Upper lobe of right lung (tissue), 1 donor: Measurements from ENCODE around the gene CIT. TPM values are rescaled to one million over a fixed set of nuclear protein-coding genes. Genes with fewer than 3 reads are reported as not detected.

Source experiments
- ATAC-seq: fragments of 200-7000 bp; cut with Tn5 transposase; one replicate; pipeline ENCODE4 v1.9.1; 2020; ENCODE audit warnings: mild to moderate bottlenecking, moderate library complexity
- DNase-seq: peaks from one replicate; pipeline ENCODE4 v3.0.0-alpha.2; 2020
- H3K27ac ChIP-seq: fragments of 200-600 bp; one replicate; pipeline ENCODE4 v1.8.0; 2022
- H3K27me3 ChIP-seq: fragments of 200-600 bp; one replicate; pipeline ENCODE4 v1.8.0; 2022; ENCODE audit warnings: mild to moderate bottlenecking
- H3K36me3 ChIP-seq: fragments of 200-600 bp; one replicate; pipeline ENCODE4 v1.8.0; 2022
- H3K4me1 ChIP-seq: fragments of 200-600 bp; one replicate; pipeline ENCODE4 v1.8.0; 2022
- H3K4me3 ChIP-seq: fragments of 200-600 bp; one replicate; pipeline ENCODE4 v1.8.0; 2022; ENCODE audit warnings: mild to moderate bottlenecking
- H3K9me3 ChIP-seq: fragments of 200-600 bp; one replicate; pipeline ENCODE4 v1.8.0; 2022
- intact Hi-C: fragments of 100-400 bp; cut with DNase I; formaldehyde crosslinking; loops from one replicate; pipeline ENCODE4 v1.11.0; 2022
- total RNA-seq: library from RNA; stranded (reverse); fragmentation: NEBNext Ultra II Directional; extraction: Animal tissue kit (Norgen Biotek cat#: 25700); gene quantifications from one replicate; pipeline ENCODE4 v1.2.1, GENCODE V29; 2021
- TF ChIP-seq, protein P1 (sequence below): fragments of 200-600 bp; IDR thresholded peaks from one replicate; pipeline ENCODE4 v1.8.0; 2022; ENCODE audit warnings: antibody characterized with exemption
- donor health status: DM: no; HTN: yes; CAD: no; lungs with severe emphysema.

Gene CIT
- total RNA-seq, 1 donor from 2014 or later: 6.8 TPM

DNA sequence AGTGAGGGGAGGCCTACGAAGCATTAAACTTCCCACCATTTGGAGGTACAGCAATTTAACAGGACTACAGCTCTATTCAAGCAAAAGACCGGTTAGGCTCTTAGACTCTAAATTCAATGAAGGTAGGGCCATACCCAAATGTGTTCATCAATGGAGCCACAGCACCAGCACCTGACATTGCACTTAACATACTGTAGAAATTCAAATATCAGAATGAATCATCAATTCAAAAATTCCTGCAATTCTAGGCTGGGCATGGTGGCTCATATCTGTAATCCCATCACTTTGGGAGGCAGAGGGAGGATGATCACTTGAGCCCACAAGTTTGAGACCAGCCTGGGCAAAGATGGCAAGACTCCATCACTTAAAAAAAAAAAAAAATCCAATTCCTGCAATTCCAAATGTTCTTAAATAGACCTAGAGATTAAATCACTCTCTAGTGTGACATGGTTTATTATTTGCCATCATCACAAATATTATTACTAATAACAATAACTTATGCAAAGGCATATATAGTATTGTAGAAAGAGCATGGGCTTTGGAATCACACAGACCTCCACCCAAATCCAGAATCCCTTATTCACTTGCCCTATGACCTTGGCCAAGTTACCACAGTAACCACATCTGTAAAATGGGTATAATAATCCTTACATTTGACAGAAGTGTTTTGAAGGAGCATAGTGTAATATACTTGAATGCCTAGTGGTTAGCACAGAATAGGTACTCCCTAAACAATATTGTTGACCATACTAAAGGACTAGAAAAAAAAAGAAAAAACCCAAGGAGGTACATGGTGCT lies 59.4 kb downstream of the CIT start:
- Histone ChIP-seq H3K36me3 (no peaks in the 10 kb centered on the region), H3K27me3 (no peaks in the 10 kb centered on the region), H3K9me3 (no peaks in the 10 kb centered on the region), H3K4me3 (no peak overlapping the region), H3K27ac (no peak overlapping the region), H3K4me1 (no peaks in the 10 kb centered on the region)
- intact Hi-C loops: no loop called here
- TF ChIP-seq, protein P1, sequence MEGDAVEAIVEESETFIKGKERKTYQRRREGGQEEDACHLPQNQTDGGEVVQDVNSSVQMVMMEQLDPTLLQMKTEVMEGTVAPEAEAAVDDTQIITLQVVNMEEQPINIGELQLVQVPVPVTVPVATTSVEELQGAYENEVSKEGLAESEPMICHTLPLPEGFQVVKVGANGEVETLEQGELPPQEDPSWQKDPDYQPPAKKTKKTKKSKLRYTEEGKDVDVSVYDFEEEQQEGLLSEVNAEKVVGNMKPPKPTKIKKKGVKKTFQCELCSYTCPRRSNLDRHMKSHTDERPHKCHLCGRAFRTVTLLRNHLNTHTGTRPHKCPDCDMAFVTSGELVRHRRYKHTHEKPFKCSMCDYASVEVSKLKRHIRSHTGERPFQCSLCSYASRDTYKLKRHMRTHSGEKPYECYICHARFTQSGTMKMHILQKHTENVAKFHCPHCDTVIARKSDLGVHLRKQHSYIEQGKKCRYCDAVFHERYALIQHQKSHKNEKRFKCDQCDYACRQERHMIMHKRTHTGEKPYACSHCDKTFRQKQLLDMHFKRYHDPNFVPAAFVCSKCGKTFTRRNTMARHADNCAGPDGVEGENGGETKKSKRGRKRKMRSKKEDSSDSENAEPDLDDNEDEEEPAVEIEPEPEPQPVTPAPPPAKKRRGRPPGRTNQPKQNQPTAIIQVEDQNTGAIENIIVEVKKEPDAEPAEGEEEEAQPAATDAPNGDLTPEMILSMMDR: no peak
- ATAC-seq (no peak), DNase-seq (no peak)

DNA sequence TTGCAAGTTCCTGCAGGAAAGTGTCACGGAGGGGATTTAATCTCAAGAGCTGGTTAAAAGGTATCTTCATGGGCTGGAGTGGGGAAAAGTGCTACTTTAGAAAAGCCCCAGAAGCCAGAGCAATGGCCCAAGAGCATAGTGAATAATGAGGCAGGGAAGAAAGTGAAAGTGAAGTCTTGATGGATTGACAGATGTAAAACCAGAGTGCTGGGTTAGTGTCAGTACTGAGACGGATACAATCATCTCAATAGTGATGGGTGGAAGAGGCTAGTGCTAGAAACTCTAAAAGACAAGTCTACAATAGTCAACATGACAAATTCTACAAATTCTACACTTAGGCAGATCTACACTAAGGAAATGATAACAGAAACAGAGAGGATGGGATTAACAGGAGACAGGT lies 68.1 kb downstream of the CIT start:
- H3K36me3 ChIP-seq: no peaks in the 10 kb centered on the region
- DNase-seq: no peak
- TF ChIP-seq, protein P1: no peak
- no peaks in the 10 kb centered on the region for H3K4me1 ChIP-seq
- no peaks in the 10 kb centered on the region for H3K9me3 ChIP-seq
- no peak for ATAC-seq
- H3K27ac ChIP-seq: no peak overlapping the region
- no peak overlapping the region for H3K4me3 ChIP-seq
- intact Hi-C loops: no loop called here
- peaks cover 4% of the 10 kb centered on the region for H3K27me3 ChIP-seq

DNA sequence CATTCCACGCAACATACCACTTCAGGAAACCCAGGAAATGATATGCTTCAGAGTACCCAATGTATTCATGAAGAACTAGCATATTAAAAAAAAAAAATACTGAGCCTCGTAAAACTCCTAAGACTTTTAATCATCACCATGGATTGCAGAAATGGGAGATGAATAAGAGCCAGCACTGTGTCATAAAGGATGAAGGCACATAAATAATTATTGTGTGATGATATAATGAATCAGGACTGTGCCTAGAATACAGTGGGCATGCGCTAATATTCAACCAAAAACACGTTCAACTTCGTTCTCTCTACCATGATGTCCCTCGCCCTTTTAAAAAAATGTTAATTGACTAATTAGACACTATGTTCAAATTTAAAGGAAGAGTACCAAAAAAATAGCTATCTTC lies 68.7 kb downstream of the CIT start:
- Histone ChIP-seq H3K4me1 (no peaks in the 10 kb centered on the region), H3K27ac (no peak overlapping the region), H3K36me3 (no peaks in the 10 kb centered on the region), H3K27me3 (peaks cover 4% of the 10 kb centered on the region), H3K9me3 (no peaks in the 10 kb centered on the region), H3K4me3 (no peak overlapping the region)
- intact Hi-C loops: no loop called here
- DNase-seq (no peak), ATAC-seq (no peak)
- TF ChIP-seq, protein P1: no peak

DNA sequence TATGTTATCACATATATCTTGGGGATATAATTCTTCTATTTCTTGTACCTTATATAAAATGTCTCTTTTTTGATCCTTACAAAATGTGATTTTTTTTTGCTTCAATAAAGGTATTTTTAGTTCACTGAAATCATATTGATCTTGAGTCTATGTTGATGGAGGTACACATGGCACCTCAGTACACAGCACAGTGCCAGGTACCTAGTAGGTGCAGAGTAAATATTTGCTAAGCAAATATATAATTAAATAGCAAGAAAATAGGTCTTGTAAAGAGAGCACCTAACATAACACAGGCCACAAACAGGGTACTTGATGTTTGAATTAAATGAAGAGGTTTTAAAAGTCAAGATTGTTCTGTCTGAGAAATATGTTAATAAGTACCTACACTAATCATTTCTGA lies 69.7 kb downstream of the CIT start:
- intact Hi-C loops: no loop called here
- Histone ChIP-seq H3K9me3 (no peaks in the 10 kb centered on the region), H3K27me3 (peaks cover 4% of the 10 kb centered on the region), H3K36me3 (no peaks in the 10 kb centered on the region), H3K4me1 (no peaks in the 10 kb centered on the region), H3K27ac (no peak overlapping the region), H3K4me3 (no peak overlapping the region)
- TF ChIP-seq, protein P1: no peak
- ATAC-seq (no peak), DNase-seq (no peak)

DNA sequence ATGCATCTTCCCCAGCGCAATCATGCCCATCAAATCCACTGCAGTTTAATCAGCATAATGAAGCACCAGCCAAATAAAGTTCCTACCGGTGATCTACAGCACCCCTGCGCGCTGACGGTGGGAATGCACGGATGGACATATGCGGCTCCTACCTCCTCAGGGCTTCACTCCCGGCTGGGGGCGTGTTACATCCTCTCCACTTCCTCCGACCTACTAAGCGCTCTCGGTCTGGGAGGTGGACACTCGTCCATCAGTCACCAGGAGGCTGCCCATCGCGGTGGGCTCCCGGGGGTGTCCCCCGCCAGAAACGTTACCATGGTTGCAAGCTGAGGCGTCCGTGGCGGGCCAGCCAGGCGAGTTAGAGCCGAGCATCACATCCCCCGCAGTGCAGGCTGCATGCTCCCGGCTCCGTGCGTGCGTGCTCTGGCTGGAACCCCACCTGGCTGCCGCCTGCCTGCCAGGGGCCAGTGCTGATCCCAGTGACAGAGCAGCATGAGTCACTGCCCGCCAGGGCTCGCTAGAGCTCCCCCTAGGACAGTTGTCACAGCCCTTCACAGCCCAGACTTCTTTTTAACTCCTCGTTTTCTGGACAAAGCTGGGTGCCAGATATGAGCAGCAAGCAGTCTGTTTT lies 73.0 kb downstream of the CIT start:
- ATAC-seq (peak; percentile 89), DNase-seq (peak; percentile 69)
- H3K4me1 ChIP-seq: no peaks in the 10 kb centered on the region
- TF ChIP-seq, protein P1: peak; percentile 22
- H3K4me3 ChIP-seq: no peak overlapping the region
- intact Hi-C loops: no loop called here
- no peaks in the 10 kb centered on the region for H3K36me3 ChIP-seq
- H3K27ac ChIP-seq: no peak overlapping the region
- H3K27me3 ChIP-seq: peaks cover 4% of the 10 kb centered on the region
- H3K9me3 ChIP-seq: no peaks in the 10 kb centered on the region
